ENCODE results near the gene C16orf46.

- TF ChIP-seq CTCF (IDR thresholded peaks at IDR 0.05; ENCODE audit: poor library complexity) (no peak), EZH2 (IDR thresholded peaks at IDR 0.05; ENCODE audit: borderline replicate concordance) (no peak)
Measured at GRCh38 chr16:81061871-81062608, 15.0 kb downstream of the C16orf46 start.
